ENCODE results near the gene NPB. TPM values are rescaled to one million over a fixed set of nuclear protein-coding genes. Genes with fewer than 3 reads are reported as not detected.

NPB gene
- total and polyA plus RNA-seq, 2 donors (not counting 1 experiment from before 2014, with no cell fraction given): 0.31 to 0.83 TPM

GRCh38 chr17:81870131-81870980, 31.7 kb upstream of the NPB start:
- Histone ChIP-seq H3K4me2 (ENCODE audit: extremely low read depth, insufficient read depth, low read length) (peak overlapping the region; percentile 97), H3K27me3 (ENCODE audit: control insufficient read depth, insufficient read depth, low read length) (no peaks in the 10 kb centered on the region), H3K4me1 (ENCODE audit: control insufficient read depth, extremely low read depth, insufficient read depth, low read length) (peaks cover 20% of the 10 kb centered on the region), H3K9ac (ENCODE audit: insufficient read depth, low read length) (peak overlapping the region; percentile 97), H2AFZ (ENCODE audit: low read length) (no peak overlapping the region), H3K79me2 (ENCODE audit: control insufficient read depth, insufficient read depth, low read length) (peaks cover 26% of the 10 kb centered on the region), H3K27ac (ENCODE audit: insufficient read depth, low read length) (peak overlapping the region; percentile 97), H3K36me3 (ENCODE audit: control insufficient read depth, insufficient read depth, low read length) (peaks cover 20% of the 10 kb centered on the region), H3K4me3 (replicated peaks in 1 of 4; ENCODE audit: control extremely low read depth in 1 of 4, insufficient read depth in 1 of 4, low read depth in 3 of 4, low read length in 4 of 4) (peak overlapping the region; percentile 61 to 89 (median 87)), H4K20me1 (ENCODE audit: control insufficient read depth, extremely low read depth, insufficient read depth, low read length) (no peaks in the 10 kb centered on the region), H3K9me3 (ENCODE audit: control insufficient read depth, insufficient read depth, low read depth, low read length) (no peaks in the 10 kb centered on the region)
- TF ChIP-seq CTCF (conservative IDR thresholded peaks at IDR 0.05 in 1 of 2, IDR thresholded peaks at IDR 0.05 in 1 of 2; ENCODE audit: low read depth in 1 of 2, low read length in 2 of 2) (no peak), EZH2 (IDR thresholded peaks at IDR 0.05; ENCODE audit: low read length, missing control alignments) (no peak)
- peak; percentile 46 to 66 for DNase-seq (ENCODE audit: low read depth in 2 of 2)

- Histone ChIP-seq H3K27ac (ENCODE audit: insufficient read depth, low read length) (peak within 1 kb of the TSS; percentile 99), H3K4me1 (ENCODE audit: control insufficient read depth, extremely low read depth, insufficient read depth, low read length) (peaks cover 18% of the 10 kb centered on the region)
These were observed 31.1 kb upstream of the NPB start, which contains the start of gene ARHGDIA for GRCh38 chr17:81870981-81871386. Gene ARHGDIA, minus strand, starts transcription at chr17:81871337. Its CDS starts 1,407 bp downstream, at chr17:81869930.

More at GRCh38 chr17:81870981-81871386, 31.1 kb upstream of the NPB start, which contains the start of gene ARHGDIA:
- Histone ChIP-seq H4K20me1 (ENCODE audit: control insufficient read depth, extremely low read depth, insufficient read depth, low read length) (no peaks in the 10 kb centered on the region), H2AFZ (ENCODE audit: low read length) (peak within 1 kb of the TSS; percentile 69), H3K9me3 (ENCODE audit: control insufficient read depth, insufficient read depth, low read depth, low read length) (no peaks in the 10 kb centered on the region), H3K79me2 (ENCODE audit: control insufficient read depth, insufficient read depth, low read length) (peaks cover 26% of the 10 kb centered on the region), H3K4me3 (replicated peaks in 1 of 4; ENCODE audit: control extremely low read depth in 1 of 4, insufficient read depth in 1 of 4, low read depth in 3 of 4, low read length in 4 of 4) (peak within 1 kb of the TSS; percentile 61 to 89 (median 87)), H3K27me3 (ENCODE audit: control insufficient read depth, insufficient read depth, low read length) (no peaks in the 10 kb centered on the region), H3K4me2 (ENCODE audit: extremely low read depth, insufficient read depth, low read length) (peak within 1 kb of the TSS; percentile 97), H3K9ac (ENCODE audit: insufficient read depth, low read length) (peak within 1 kb of the TSS; percentile 97), H3K36me3 (ENCODE audit: control insufficient read depth, insufficient read depth, low read length) (peaks cover 14% of the 10 kb centered on the region)
- no peak for TF ChIP-seq EZH2 (IDR thresholded peaks at IDR 0.05; ENCODE audit: low read length, missing control alignments)
- TF ChIP-seq CTCF (conservative IDR thresholded peaks at IDR 0.05 in 1 of 2, IDR thresholded peaks at IDR 0.05 in 1 of 2; ENCODE audit: low read depth in 1 of 2, low read length in 2 of 2): no peak
- no peak for DNase-seq (ENCODE audit: low read depth in 2 of 2)

Measured in fibroblast of lung (primary cell).